Right lung (tissue), 5 donors: ENCODE results near the gene C1orf159. TPM values are rescaled to one million over a fixed set of nuclear protein-coding genes. Genes with fewer than 3 reads are reported as not detected.

Experiments used
- DNase-seq, 2 donors: peaks; one replicate each; pipeline ENCODE4 v3.0.0-alpha.2; 2013
- polyA plus RNA-seq, 5 donors: library from polyadenylated mRNA; unstranded; fragments of 120-200 nt; gene quantifications; one replicate each; pipeline versions ENCODE4 v1.2.1 to v1.2.3, GENCODE V29; 2013; ENCODE audit warnings: inconsistent platforms in 1 of 5, low replicate concordance in 1 of 5; ENCODE audit not compliant: insufficient read length in 5 of 5, insufficient read depth in 1 of 5

C1orf159 gene
- polyA plus RNA-seq, 5 donors, result 6.8 to 17.5 (median 10.0) TPM

- DNase-seq, result no peak
Measured at GRCh38 chr1:1132956-1133750, 17.3 kb upstream of the C1orf159 start.

DNA sequence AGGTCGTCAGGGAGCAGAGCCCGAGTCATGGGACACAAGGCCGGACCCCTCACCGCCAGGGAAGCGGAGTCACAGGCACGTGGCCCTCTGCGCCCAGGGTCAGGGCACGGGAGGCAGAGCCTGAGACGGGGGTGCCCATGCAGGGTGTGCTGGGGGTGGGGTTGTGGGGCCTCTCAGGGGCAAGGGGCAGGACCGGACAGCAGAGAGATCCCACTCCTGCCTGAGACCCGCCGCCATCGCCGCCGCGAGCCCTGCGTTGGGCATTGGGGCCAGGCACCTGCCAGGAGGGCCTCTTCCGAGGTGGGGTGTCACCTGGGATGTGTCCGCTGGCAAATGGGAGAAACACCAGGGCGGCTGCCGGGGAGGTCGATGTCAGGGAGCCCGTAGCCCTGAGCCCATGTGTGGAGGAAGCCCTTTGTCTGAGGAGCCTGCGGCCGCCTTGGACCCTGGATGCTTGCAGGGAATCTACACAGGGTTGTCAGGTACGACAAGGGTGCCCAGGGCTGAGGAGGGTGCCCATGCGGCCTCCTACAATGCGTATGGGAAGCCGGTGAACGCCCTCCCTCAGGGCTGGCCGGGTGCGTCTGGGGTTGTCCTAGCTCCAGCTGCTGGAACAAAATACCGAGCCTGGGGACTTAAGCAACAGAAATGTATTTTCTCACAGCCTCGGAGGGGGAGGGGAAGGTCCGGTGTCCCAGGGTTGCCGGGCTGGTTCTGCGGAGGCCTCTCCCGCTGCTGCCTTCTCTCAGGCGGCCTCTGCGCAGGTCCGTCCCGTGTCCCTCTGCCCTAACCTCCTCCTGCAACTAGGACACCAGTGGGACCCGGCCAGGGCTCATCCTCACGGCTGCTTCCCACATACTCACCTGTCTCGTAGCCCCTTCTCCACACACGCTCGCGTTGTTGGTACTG, 16.4 kb upstream of the C1orf159 start:
- DNase-seq, result peak in 1 of 2 donors; percentile 47

- DNase-seq, result no peak
Measured at GRCh38 chr1:1130206-1131120, 14.6 kb upstream of the C1orf159 start.

- DNase-seq, result no peak
Measured at GRCh38 chr1:1129381-1129821, 13.5 kb upstream of the C1orf159 start.

DNA sequence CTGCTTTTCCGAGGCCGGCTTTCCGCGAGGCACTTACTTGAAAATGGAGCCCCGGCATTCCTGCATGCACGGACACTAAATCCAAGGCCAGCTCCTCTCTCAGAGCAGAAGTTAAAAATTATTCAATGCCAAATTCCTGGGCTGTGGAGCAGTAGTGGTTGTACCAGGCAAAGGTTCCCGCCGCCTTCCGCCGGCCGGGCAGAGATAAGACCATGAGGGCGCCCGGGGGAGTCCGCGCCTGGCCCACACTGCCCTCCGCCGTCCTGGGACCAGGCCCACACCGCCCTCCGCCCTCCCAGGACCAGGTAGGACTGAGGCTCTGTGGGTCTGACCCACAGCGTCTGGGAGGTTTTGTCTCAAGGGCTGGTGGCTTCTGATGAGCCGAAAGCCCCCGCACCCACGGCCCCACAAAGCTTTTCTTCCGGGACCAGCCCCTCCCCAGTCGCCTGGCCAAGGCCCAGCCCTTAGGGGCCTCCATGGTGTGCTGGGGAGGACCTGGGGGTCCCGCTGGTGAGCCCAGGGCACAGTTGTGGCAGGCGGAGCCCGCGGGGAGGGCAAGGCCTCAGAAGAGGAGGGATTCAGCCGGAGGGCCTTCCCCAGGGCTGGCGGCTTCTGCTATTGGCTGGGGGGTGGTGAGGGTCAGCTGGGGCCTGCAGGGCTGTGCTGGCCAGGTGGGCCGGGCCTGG, 12.7 kb upstream of the C1orf159 start:
- DNase-seq, result no peak

- DNase-seq, result no peak
Measured at GRCh38 chr1:1127551-1128451, 11.9 kb upstream of the C1orf159 start.

DNA sequence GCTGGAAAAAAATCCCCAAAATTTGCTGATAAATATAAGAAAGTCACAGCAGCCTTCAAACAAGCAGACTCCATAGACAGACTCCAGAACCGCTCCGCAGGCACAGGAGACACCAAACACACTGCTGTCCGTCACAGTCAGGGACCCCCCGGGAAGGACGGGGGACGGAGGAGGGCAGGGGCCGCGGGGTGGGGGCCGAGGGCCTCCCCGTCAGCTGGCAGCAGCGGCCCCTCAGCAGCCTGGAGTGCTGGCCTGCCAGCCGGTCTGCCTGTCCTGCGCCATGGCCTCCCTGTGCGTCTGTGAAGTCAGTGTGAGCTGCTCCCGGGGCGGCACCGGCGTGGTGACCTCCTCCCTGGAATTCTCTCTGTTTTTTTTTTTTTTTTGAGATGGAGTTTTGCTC, 10.1 kb upstream of the C1orf159 start:
- DNase-seq, result no peak

DNA sequence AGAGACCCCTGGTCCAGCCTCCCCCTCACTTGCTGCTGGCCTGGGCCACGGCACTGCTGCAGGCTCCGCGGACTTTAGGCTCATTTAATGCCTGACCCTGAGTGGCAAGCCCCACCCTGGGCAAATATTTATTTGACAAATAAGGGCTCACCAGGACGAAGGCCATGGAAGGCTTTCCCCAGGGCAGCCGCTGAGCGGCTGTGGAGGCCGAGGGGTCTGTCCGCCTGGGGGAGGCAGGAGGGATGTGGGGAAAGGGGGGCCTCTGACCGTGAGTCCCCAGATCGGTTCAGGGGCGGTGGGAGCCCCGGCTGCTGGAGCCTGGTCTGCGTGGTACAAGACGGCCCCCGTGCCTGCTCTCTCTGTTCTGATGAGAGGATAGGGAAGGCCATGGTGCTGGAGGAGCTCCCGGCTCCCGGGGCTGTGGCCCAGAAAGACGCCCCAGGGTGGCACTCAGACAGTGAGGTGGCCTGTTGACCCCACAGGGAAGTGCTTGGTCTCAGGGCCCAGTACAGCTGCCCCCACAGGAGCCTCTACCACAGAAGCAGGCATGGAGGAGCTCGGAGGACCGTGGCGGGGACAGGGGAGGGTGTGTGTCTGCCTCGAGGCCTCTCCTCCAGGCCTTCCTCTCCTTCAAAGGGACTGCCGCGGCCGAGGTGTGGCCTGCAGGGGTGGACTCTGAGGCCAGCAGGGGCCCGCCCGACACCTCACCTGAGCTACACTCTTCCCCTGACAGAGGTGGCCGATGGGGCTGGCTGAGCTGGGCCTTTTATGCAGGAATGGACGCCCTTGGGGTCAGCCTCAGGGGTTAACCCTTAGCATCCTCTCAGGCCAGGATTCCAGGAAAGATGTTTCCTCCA, 9.1 kb upstream of the C1orf159 start:
- DNase-seq, result no peak

DNA sequence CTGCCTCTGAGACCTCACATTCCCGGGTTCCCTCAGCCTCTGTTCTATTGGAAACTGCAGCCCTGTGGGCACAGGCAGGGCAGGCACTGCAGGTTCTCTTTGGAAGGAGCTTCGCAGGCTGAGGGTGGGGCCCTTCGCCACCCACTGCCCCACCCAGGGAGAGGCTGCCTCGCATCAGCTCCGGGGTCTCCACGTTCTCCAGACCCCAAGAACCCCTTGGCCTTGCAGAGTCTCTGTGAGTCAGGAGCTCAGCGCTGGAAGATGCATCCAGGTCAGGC, 8.6 kb upstream of the C1orf159 start:
- DNase-seq, result no peak

GRCh38 chr1:1123581-1124507, 8.0 kb upstream of the C1orf159 start:
- DNase-seq, result no peak

DNA sequence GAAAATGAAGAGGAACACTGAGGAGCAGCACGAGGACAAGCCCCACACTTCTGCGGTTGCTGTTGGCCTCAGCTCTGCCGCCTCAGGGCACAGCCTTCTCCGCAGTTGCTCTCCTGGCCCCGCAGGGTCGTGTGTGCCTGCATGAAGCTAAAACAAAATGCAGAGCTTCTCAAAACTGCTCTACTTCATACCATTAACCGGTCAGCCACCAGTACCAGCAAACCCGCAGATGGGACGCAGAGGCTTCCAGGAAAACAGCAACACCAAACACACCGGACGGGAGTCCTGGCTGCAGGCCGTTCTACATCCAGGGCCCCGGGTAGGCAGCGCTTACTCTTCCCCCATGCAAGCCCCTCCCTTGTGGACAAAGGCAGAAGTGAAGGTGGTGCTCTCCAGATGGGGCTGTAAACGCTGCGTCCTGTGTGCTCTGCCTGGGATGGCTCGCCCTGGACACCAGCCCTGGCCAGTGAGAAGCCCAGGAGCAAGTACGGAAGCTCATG, 7.1 kb upstream of the C1orf159 start:
- DNase-seq, result no peak

- DNase-seq, result peak in 1 of 2 donors; percentile 68
Measured at GRCh38 chr1:1122078-1122811, 6.4 kb upstream of the C1orf159 start.

GRCh38 chr1:1121611-1122077, 5.8 kb upstream of the C1orf159 start:
- DNase-seq, result no peak

DNA sequence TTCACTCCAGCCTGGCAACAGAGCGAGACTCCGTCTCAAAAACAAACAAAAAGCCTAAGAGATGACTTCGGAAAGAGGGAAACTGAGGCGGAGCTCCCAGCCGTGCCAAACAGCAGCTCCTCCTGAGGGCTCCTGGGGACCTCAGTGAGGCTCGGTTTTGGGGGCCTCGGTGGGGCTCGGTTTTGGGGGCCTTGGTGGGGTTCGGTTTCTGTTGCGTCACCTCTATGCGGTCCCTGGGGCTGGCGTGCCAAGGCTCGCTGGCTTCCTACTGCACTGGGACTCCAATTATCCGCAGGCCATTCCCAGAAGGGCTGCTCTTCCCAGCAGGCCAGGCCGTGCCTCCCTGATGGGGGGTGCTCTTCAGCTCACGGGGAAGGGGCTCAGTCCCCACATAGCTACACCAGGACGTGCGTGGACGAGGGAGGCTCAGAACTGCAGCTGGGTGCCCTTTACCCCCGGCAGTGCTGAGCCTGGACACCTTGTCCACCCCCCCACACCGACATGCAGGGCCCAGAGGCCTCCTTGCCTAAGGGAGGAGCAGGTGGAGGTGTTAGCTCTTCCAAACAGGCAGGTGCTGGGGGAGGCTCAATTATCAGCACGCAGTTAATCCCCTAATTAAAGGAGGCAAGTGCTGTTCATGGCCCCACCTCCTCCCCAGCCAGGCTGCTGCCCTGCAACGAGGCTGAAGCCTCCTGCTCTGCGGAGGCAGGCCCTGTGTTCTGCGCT, 5.1 kb upstream of the C1orf159 start:
- no peak for DNase-seq

- no peak for DNase-seq
Measured at GRCh38 chr1:1120096-1120495, 4.2 kb upstream of the C1orf159 start.

DNA sequence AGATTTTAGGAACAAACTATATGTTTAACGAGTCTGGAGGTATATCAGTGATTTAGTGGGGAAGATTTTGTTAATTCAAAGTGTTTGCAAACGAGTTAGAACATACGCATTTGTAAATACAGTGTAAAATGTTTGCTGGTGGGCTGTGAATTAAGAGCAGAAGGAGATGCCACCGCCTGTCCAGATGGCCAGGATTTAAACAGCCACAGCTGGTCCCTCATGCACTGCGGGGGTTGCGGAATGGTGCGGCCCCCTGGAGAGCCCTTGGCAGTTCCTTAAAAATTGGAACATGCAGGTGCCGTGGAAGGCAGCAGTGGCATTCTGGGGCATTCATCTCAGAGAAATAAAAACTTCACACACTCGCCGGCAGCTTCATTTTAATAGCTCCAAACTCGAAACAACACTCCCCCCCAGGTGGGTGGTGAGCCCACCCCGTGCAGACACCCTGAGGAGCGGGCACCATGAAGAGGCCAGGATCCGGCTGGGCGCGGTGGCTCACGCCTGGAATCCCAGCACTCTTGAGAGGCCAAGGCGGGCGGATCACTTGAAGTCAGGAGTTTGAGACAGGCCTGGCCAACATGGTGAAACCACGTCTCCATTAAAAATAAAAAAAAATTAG, 3.5 kb upstream of the C1orf159 start:
- no peak for DNase-seq
